ENCODE data around the gene SNX14.

DNA sequence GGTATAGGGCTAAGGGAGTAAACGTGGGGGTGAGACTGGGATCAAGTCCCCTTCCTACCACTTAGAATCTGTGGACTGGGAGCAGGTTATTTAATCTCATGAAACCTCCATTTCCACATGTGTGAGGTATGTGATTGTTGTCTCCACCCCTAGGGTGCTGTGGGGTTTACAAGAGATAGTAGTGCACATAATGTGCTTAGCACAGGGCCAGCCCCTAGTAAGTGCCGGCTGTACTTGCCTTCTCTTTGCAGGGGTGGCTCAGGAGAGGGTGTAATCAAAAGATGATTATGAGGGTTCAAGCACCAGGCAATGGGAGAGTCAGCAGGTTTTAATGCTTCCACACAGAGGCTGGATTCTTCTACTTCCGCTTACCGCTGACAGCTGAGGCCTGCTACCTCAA, 136.9 kb downstream of the SNX14 start:
- TF ChIP-seq, protein P1, sequence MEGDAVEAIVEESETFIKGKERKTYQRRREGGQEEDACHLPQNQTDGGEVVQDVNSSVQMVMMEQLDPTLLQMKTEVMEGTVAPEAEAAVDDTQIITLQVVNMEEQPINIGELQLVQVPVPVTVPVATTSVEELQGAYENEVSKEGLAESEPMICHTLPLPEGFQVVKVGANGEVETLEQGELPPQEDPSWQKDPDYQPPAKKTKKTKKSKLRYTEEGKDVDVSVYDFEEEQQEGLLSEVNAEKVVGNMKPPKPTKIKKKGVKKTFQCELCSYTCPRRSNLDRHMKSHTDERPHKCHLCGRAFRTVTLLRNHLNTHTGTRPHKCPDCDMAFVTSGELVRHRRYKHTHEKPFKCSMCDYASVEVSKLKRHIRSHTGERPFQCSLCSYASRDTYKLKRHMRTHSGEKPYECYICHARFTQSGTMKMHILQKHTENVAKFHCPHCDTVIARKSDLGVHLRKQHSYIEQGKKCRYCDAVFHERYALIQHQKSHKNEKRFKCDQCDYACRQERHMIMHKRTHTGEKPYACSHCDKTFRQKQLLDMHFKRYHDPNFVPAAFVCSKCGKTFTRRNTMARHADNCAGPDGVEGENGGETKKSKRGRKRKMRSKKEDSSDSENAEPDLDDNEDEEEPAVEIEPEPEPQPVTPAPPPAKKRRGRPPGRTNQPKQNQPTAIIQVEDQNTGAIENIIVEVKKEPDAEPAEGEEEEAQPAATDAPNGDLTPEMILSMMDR (IDR thresholded peaks at IDR 0.05; ENCODE audit: control extremely low read depth in 1 of 3, insufficient read depth in 1 of 3, low read depth in 1 of 3, low read length in 3 of 3), result no peak
- no peak for TF ChIP-seq EZH2 (IDR thresholded peaks at IDR 0.05; ENCODE audit: low read depth, low read length, severe bottlenecking)
- no peak for TF ChIP-seq CEBPB (IDR thresholded peaks at IDR 0.05; ENCODE audit: low read depth, low read length)
- no peak for TF ChIP-seq BRCA1 (IDR thresholded peaks at IDR 0.05; ENCODE audit: low read depth, low read length)
- TF ChIP-seq SP1 (IDR thresholded peaks at IDR 0.05; ENCODE audit: low read depth, low read length), result no peak
- no peak for TF ChIP-seq NRF1 (IDR thresholded peaks at IDR 0.05; ENCODE audit: low read depth, low read length)
- TF ChIP-seq EGR1 (IDR thresholded peaks at IDR 0.05; ENCODE audit: borderline replicate concordance, low read depth, low read length), result no peak
- TF ChIP-seq YY1 (IDR thresholded peaks at IDR 0.05; ENCODE audit: low read depth, low read length), result no peak
- TF ChIP-seq, protein P2, sequence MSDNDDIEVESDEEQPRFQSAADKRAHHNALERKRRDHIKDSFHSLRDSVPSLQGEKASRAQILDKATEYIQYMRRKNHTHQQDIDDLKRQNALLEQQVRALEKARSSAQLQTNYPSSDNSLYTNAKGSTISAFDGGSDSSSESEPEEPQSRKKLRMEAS (IDR thresholded peaks at IDR 0.05), result no peak
- no peak for TF ChIP-seq POLR2AphosphoS5 (IDR thresholded peaks at IDR 0.05; ENCODE audit: low read depth, low read length)
- TF ChIP-seq BACH1 (IDR thresholded peaks at IDR 0.05; ENCODE audit: low read length), result no peak
- TF ChIP-seq RFX5 (IDR thresholded peaks at IDR 0.05; ENCODE audit: borderline replicate concordance, low read depth, low read length), result no peak
- TF ChIP-seq JUND (IDR thresholded peaks at IDR 0.05; ENCODE audit: low read length), result no peak

Measured in H1 (cell line).